Measurements from ENCODE around the gene VWA3B.

DNA sequence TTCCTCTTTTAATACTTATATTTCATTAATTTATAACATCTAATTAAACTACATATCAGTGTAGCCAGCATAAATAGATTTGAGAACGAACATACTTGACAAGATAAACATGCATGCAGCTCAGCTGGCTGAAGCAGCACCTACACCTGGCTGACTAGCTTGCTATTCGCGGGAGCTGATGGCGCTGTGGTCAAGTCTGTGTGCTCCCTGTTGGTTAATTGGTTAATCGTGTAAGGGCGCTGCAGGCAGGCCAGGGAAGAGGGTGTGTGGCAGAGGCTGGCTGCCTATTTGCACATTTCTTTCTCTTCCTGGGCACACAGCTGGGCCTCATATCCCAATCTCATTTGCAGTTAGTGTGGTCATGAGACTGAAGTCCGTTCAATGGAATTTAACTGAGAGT lies 14.5 kb upstream of the VWA3B start:
- TF ChIP-seq, protein P1, sequence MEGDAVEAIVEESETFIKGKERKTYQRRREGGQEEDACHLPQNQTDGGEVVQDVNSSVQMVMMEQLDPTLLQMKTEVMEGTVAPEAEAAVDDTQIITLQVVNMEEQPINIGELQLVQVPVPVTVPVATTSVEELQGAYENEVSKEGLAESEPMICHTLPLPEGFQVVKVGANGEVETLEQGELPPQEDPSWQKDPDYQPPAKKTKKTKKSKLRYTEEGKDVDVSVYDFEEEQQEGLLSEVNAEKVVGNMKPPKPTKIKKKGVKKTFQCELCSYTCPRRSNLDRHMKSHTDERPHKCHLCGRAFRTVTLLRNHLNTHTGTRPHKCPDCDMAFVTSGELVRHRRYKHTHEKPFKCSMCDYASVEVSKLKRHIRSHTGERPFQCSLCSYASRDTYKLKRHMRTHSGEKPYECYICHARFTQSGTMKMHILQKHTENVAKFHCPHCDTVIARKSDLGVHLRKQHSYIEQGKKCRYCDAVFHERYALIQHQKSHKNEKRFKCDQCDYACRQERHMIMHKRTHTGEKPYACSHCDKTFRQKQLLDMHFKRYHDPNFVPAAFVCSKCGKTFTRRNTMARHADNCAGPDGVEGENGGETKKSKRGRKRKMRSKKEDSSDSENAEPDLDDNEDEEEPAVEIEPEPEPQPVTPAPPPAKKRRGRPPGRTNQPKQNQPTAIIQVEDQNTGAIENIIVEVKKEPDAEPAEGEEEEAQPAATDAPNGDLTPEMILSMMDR (conservative IDR thresholded peaks at IDR 0.05; ENCODE audit: low read depth, low read length), result no peak
- no peak for TF ChIP-seq POLR2A (IDR thresholded peaks at IDR 0.05; ENCODE audit: low read depth, low read length)
- TF ChIP-seq MAFK (IDR thresholded peaks at IDR 0.05; ENCODE audit: low read depth, low read length), result no peak
- no peak for TF ChIP-seq BHLHE40 (IDR thresholded peaks at IDR 0.05; ENCODE audit: low read depth, low read length)
- TF ChIP-seq RFX5 (IDR thresholded peaks at IDR 0.05; ENCODE audit: low read depth, low read length), result no peak
- TF ChIP-seq, protein P2, sequence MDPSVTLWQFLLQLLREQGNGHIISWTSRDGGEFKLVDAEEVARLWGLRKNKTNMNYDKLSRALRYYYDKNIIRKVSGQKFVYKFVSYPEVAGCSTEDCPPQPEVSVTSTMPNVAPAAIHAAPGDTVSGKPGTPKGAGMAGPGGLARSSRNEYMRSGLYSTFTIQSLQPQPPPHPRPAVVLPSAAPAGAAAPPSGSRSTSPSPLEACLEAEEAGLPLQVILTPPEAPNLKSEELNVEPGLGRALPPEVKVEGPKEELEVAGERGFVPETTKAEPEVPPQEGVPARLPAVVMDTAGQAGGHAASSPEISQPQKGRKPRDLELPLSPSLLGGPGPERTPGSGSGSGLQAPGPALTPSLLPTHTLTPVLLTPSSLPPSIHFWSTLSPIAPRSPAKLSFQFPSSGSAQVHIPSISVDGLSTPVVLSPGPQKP (IDR thresholded peaks at IDR 0.05; ENCODE audit: borderline replicate concordance, low read depth, low read length), result no peak
- TF ChIP-seq MXI1 (IDR thresholded peaks at IDR 0.05; ENCODE audit: borderline replicate concordance, low read depth, low read length), result no peak
- TF ChIP-seq RAD21 (IDR thresholded peaks at IDR 0.05; ENCODE audit: low read length), result no peak
- TF ChIP-seq, protein P3, sequence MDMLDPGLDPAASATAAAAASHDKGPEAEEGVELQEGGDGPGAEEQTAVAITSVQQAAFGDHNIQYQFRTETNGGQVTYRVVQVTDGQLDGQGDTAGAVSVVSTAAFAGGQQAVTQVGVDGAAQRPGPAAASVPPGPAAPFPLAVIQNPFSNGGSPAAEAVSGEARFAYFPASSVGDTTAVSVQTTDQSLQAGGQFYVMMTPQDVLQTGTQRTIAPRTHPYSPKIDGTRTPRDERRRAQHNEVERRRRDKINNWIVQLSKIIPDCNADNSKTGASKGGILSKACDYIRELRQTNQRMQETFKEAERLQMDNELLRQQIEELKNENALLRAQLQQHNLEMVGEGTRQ (IDR thresholded peaks at IDR 0.05; ENCODE audit: low read depth, low read length), result no peak
- TF ChIP-seq RCOR1 (IDR thresholded peaks at IDR 0.05; ENCODE audit: insufficient replicate concordance, low read length), result no peak
- TF ChIP-seq FOS (IDR thresholded peaks at IDR 0.05; ENCODE audit: low read depth, low read length), result no peak
- TF ChIP-seq SMC3 (IDR thresholded peaks at IDR 0.05; ENCODE audit: low read depth, low read length), result no peak
- TF ChIP-seq MAZ (IDR thresholded peaks at IDR 0.05; ENCODE audit: borderline replicate concordance, low read depth, low read length), result no peak
- no peak for TF ChIP-seq CHD1 (IDR thresholded peaks at IDR 0.05; ENCODE audit: low read depth, low read length)

All from IMR-90 (cell line).